Renal cortical epithelial cell (primary cell): ENCODE results near the gene CBLN1. TPM values are rescaled to one million over a fixed set of nuclear protein-coding genes. Genes with fewer than 3 reads are reported as not detected.

Source experiments
- total RNA-seq: library from RNA; depleted of rRNA; stranded (reverse); fragments of >200 nt; gene quantifications from 2 replicates; pipeline ENCODE4 v1.2.3, GENCODE V29; 2014

The CBLN1 gene
- total RNA-seq, 1 donor from 2014 or later: not detected

Other genes starting within 250 kb of the CBLN1 start
- not detected in 2 replicates for gene C16orf78, start 92.0 kb upstream of the CBLN1 start, total RNA-seq